NCI-H82 treated with DMSO at 0.1 percent for 48 hours (cell line): Measurements from ENCODE around the gene HOOK2.
"Not testable (repeated sequence)": the region's sequence is repeated elsewhere in the genome, so short reads cannot be mapped to it uniquely, and the experiment has no call there.

Experiments used
- DNase-seq: peaks from one replicate; lab custom pipeline; 2025; ENCODE audit not compliant: unreplicated experiment; lab: John Stamatoyannopoulos, UW

HOOK2 gene, protein sequence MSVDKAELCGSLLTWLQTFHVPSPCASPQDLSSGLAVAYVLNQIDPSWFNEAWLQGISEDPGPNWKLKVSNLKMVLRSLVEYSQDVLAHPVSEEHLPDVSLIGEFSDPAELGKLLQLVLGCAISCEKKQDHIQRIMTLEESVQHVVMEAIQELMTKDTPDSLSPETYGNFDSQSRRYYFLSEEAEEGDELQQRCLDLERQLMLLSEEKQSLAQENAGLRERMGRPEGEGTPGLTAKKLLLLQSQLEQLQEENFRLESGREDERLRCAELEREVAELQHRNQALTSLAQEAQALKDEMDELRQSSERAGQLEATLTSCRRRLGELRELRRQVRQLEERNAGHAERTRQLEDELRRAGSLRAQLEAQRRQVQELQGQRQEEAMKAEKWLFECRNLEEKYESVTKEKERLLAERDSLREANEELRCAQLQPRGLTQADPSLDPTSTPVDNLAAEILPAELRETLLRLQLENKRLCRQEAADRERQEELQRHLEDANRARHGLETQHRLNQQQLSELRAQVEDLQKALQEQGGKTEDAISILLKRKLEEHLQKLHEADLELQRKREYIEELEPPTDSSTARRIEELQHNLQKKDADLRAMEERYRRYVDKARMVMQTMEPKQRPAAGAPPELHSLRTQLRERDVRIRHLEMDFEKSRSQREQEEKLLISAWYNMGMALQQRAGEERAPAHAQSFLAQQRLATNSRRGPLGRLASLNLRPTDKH

GRCh38 chr19:12774588-12775555, at the start of gene HOOK2:
Gene HOOK2 (minus strand): TSS chr19:12775552. CDS start chr19:12775449, 103 bp downstream.
- no peak for DNase-seq

GRCh38 chr19:12821761-12822160, 46.4 kb upstream of the HOOK2 start:
- no peak for DNase-seq

- DNase-seq = not testable (repeated sequence)
Observed at GRCh38 chr19:12817810-12818209, 42.5 kb upstream of the HOOK2 start.

DNA sequence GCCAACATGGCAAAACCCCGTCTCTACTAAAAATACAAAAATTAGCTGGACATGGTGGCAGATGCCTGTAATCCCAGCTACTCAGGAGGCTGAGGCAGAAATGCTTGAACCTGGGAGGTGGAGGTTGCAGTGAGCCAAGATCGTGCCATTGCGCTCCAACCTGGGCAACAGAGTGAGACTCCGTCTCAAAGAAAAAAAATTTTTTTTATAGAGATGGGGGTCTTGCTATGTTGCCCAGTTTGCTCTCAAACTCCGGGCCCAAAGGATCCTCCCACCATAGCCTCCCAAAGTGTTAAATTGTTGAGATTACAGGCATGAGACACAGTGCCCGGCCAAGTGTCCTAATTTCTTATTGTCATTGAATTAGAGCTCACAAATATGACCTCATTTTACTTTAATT, 41.8 kb upstream of the HOOK2 start:
- not testable (repeated sequence) for DNase-seq

GRCh38 chr19:12815088-12815487, 39.7 kb upstream of the HOOK2 start:
- no peak for DNase-seq

DNA sequence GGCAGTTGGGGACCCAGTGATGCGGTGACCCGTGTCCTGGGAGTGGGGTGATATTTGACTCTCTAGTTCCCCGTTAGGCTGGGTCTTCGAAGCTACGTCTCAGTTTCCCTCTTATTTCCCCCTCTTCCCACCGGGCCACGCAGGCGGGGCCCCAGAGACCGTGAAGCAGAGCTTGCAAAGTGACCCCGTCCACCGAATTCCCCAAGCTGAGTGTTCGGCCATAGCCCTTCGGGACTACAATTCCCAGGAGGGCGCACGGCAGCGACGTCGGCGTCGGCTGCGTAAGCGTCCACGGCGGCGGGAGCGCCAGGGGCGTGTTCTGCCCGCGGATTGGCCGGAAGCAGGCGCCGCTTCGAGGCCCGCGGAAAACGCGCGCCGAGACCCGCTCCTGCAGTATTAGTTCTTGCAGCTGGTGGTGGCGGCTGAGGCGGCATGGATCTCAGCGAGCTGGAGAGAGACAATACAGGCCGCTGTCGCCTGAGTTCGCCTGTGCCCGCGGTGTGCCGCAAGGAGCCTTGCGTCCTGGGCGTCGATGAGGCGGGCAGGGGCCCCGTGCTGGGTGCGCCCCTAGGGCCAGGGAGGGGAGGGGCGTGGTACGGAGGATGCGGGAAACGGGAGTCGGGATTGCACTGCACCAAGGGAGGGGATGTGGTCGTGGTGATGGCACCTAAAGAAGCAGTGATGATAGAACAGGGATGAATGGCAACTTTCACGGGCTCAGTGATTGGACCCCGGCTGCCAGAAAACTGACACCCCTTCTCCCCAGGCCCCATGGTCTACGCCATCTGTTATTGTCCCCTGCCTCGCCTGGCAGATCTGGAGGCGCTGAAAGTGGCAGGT, 31.1 kb upstream of the HOOK2 start, which contains the start of gene RNASEH2A:
Gene RNASEH2A, plus strand, starts transcription at position 343 of the 840 bp plus-strand sequence. Its CDS starts 90 bp downstream, at position 433.
- DNase-seq = peak; percentile 76

- DNase-seq = no peak
Observed at GRCh38 chr19:12804051-12804450, 28.7 kb upstream of the HOOK2 start.

DNA sequence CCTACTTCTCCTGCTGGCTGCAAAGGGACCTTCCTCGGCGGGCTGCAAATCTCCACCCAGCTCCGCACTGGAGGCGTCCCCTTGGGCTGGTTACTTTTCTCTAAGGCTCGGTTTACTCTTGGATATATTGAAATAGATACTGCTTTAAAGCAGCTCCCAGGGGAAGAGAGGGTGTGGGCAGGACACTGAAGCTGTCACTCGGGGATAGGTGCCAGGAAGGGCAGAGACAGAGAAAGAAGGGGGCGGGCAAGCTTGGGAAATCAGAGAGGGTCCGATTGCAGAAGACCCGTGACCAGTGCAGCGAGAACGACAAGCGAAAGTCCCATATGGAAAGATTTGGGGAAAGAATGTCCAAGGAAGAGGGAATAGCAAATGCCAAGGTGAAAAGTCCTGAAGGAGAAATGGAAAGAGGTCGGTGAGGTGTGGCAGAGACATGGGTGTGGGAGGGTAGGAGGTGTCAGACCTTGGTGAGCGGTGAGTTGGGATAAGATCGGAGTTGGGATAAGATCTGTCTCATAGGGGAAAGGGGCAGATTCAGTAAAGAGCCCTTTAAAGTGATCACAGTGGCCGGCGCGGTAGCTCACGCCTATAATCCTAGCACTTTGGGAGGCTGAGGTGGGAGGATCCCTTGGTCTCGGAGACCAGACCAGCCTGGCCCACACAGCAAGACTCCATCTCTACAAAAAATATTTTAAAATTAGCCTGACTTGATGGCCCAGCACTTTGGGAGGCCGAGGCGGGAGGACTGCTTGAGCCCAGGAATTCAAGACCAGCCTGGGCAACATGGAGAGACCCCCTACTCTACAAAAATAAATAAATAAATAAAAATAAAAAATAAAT, 27.1 kb upstream of the HOOK2 start:
- no peak for DNase-seq

DNA sequence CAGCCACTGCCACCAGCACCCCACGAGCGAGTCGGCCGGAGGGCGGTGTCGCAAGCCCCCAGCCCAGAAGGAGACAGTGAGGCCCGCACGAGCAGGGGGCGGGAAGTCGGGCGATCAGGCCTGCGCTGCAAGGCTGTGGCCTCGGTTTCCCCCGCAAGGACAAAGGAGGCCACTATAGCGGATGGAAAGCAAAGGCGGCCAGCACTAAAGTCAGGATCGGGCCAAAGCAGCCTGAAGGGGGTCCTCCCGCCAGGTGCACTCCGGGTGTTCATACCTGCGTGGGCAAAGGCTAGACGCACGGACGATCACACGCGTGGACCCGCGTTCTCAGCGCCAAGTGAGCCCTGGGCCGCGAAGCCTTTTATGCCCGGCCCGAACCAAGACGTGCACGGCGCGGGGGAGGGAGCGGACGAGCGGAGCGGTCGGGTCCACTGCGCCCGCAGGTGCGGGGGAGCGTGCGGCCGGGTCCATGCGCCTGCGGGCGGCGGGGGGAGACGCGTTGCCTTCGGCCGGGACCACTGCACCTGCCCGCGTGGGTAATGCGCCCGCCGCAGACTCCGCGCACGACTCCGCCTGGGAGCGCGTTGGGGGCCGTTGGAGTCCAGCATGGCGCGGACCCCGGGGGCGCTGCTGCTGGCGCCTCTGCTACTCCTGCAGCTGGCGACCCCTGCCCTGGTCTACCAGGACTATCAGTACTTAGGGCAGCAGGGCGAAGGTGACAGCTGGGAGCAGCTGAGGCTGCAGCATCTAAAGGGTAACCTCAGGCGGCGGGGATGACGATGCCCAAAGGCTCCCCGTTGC, 26.3 kb upstream of the HOOK2 start, which contains the start of the genes PRDX2 and THSD8:
Gene PRDX2, minus strand, starts transcription at position 335 of the 801 bp plus-strand sequence. CDS start 539 bp downstream, outside the sequence.
Gene THSD8, plus strand, starts transcription at position 604 of the 801 bp plus-strand sequence. Its CDS starts 3 bp downstream, at position 607.
- peak; percentile 64 for DNase-seq

DNA sequence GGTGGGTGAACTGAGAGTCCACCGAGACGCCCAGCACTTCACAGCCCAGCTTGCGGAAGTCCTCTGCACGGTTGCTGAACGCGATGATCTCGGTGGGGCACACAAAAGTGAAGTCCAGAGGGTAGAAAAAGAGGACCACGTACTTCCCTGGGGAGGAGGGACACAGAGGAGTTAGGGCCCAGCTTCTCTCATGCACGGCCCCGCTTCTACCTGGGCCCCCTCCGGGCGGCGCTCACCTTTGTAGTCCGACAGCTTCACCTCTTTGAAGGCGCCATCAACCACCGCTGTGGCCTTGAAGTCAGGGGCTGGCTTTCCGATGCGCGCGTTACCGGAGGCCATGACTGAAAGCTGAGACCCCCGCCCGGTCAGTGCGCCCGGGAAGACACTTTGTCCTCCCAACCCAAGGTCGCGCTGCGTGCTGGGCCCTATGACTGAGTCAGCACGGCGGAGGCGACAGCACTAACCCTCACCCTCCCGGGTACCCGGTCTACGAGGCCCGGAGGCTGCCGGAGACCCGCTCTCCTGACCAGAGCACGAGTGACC, 25.6 kb upstream of the HOOK2 start:
- DNase-seq = no peak

DNA sequence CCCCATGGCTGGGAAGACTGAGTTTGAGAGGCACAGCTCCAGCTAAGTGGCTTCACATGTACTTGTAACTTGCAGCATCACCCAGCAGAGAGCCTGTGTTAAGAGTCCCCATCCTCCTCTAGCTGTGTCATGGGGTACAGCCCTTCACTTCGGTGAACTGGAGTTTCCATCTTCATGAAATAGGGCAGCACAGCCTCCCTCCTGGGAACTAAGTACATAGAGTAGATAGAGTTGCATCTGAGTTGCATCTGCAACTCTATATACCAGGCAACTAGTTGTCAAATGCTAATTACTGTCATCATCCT, 25.1 kb upstream of the HOOK2 start:
- no peak for DNase-seq

DNA sequence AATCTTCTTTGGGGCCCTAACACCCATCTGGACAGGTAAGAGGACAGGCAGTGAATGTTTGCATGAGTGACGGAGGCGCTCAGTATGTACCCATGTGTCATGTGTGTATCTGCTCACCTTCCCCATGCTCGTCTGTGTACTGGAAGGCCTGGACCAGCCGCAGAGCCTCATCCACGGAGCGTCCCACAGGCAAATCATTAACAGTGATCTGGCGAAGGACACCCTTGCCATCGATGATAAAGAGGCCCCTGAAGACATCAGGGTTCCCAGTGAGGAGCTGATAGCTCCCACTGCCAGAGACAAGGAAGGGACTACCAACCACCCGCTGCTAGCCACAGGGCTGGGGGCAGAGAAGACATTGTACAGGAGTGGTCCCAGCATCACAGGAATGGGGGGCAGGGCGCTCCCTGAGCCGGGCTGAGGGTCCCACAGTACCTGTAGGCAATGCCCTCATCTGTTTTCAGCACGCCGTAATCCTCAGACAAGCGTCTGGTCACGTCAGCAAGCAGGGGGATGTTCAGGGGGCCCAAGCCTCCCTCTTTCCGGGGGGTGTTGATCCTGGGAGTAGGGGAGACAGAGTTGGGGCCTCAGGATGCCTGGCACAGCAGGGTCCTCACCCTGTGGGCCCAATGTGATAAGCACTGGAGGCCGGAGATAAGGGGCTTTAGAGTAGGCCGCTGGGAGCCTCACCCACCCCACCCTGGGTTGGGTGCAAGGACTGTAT, 24.6 kb upstream of the HOOK2 start:
- no peak for DNase-seq

DNA sequence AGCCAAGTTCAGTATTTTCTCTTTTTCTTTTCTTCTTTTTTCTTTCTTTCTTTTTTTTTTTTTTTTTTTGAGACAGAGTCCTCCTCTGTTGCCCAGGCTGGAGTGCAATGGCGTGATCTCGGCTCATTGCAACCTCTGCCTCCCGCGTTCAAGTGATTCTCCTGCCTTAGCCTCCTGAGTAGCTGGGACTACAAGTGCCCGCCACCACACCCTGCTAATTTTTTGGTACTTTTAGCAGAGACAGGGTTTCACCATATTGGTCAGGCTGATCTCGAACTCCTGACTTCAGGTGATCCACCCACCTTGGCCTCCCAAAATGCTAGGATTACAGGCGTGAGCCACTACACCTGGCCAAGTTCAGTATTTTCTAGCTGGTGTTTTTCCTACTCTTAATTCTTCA, 22.3 kb upstream of the HOOK2 start:
- not testable (repeated sequence) for DNase-seq

GRCh38 chr19:12797141-12797587, 21.8 kb upstream of the HOOK2 start:
- DNase-seq = no peak

- peak; percentile 83 for DNase-seq
Observed at GRCh38 chr19:12796146-12797071, 21.1 kb upstream of the HOOK2 start.

DNA sequence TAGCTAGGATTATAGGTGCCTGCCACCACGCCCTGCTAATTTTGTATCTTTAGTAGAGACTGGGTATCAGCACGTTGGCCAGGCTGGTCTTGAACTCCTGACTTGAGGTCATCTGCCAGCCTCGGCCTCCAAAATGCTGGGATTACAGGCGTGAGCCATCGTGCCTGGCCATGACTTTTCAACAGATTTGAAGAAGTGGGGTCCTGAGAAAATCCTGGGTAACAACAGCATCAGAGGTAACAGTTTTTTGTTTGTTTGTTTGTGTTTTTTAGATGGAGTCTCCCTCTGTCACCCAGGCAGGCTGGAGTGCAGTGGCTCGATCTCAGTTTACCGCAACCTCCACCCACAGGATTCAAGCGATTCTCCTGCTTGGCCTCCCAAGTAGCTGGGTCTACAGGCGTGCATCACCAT, 19.6 kb upstream of the HOOK2 start:
- DNase-seq = no peak
